BE2C (cell line): ENCODE data around the gene MRPL52.
A peak's percentile ranks its signal among the peaks of the same experiment; 100 is the strongest.

Experiments
- DNase-seq: peaks from one replicate; pipeline ENCODE4 v3.0.0-alpha.2; 2020
- H3K27me3 ChIP-seq: fragments of 250-450 bp; sonication (Bioruptor Pico); 2 replicates; pipeline ENCODE4 v1.5.1; 2020; ENCODE audit warnings: mild to moderate bottlenecking
- H3K36me3 ChIP-seq: fragments of 250-450 bp; sonication (Bioruptor Pico); 2 replicates; pipeline ENCODE4 v1.5.1; 2020; ENCODE audit warnings: mild to moderate bottlenecking
- H3K4me1 ChIP-seq: fragments of 250-450 bp; sonication (Bioruptor Pico); 2 replicates; pipeline ENCODE4 v1.5.1; 2020
- H3K4me3 ChIP-seq: 2 replicates; pipeline ENCODE4 v1.5.1; 2011; ENCODE audit warnings: low read depth, low read length
- H3K9me3 ChIP-seq: fragments of 250-450 bp; sonication (Bioruptor Pico); 2 replicates; pipeline ENCODE4 v1.5.1; 2020
- CTCF ChIP-seq: IDR thresholded peaks from 2 replicates; pipeline ENCODE4 v1.5.1; 2012; ENCODE audit warnings: mild to moderate bottlenecking, low read depth, low read length

MRPL52 gene

GRCh38 chr14:22864979-22865378 lies 35.3 kb downstream of the MRPL52 start:
- TF ChIP-seq CTCF, result no peak
- no peaks in the 10 kb centered on the region for H3K36me3 ChIP-seq
- H3K9me3 ChIP-seq, result no peaks in the 10 kb centered on the region
- DNase-seq, result no peak
- no peaks in the 10 kb centered on the region for H3K27me3 ChIP-seq
- H3K4me3 ChIP-seq, result no peak overlapping the region
- no peaks in the 10 kb centered on the region for H3K4me1 ChIP-seq

GRCh38 chr14:22865424-22866405 lies 36.0 kb downstream of the MRPL52 start:
- Histone ChIP-seq H3K4me1 (0 out of 2 replicates have a peak, but pooled peaks cover 1% of the 10 kb centered on the region), H3K27me3 (no peaks in the 10 kb centered on the region), H3K36me3 (no peaks in the 10 kb centered on the region), H3K4me3 (no peak overlapping the region), H3K9me3 (no peaks in the 10 kb centered on the region)
- TF ChIP-seq CTCF, result peak; percentile 36; the same call in 1 of the 2 replicates
- no peak for DNase-seq

GRCh38 chr14:22866874-22867273 lies 37.2 kb downstream of the MRPL52 start:
- no peak for DNase-seq
- H3K9me3 ChIP-seq, result no peaks in the 10 kb centered on the region
- H3K36me3 ChIP-seq, result no peaks in the 10 kb centered on the region
- no peak overlapping the region for H3K4me3 ChIP-seq
- H3K27me3 ChIP-seq, result no peaks in the 10 kb centered on the region
- H3K4me1 ChIP-seq, result 0 out of 2 replicates have a peak, but pooled peaks cover 4% of the 10 kb centered on the region
- TF ChIP-seq CTCF, result no peak

DNA sequence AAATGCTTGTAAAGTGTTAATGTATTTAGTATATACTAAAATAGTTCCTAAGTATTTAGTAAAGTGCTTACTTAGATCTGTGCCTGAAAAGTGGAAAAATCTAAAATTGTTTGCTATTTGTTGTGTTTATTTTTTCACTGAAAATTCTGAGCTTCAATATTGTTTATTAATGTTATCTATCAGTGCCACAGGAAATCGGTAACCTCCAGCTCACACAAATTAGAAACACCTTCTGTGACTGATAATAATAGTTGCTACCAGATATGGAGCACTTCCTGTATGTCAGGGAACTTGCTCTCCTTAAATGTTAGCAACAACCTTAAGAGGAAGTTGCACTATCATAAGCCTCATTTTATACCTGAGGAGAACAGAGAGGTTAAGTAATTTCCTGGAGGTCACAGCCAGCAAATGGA lies 41.1 kb downstream of the MRPL52 start:
- DNase-seq, result no peak
- TF ChIP-seq CTCF, result no peak
- Histone ChIP-seq H3K4me1 (0 out of 2 replicates have a peak, but pooled peaks cover 4% of the 10 kb centered on the region), H3K36me3 (no peaks in the 10 kb centered on the region), H3K27me3 (no peaks in the 10 kb centered on the region), H3K9me3 (no peaks in the 10 kb centered on the region), H3K4me3 (peak overlapping the region; percentile 83)

GRCh38 chr14:22871224-22872032 lies 41.7 kb downstream of the MRPL52 start, which contains the start of gene LRP10:
LRP10 (plus strand) TSS chr14:22871740; CDS start chr14:22872304, 564 bp downstream.
- Histone ChIP-seq H3K27me3 (no peaks in the 10 kb centered on the region), H3K9me3 (no peaks in the 10 kb centered on the region), H3K4me1 (0 out of 2 replicates have a peak, but pooled peaks cover 4% of the 10 kb centered on the region), H3K4me3 (peak within 1 kb of the TSS; percentile 83), H3K36me3 (no peaks in the 10 kb centered on the region)
- peak; percentile 87 for DNase-seq
- no peak for TF ChIP-seq CTCF
